Esophagus mucosa (tissue), 1 donor: ENCODE data around the gene TSKS. TPM values are rescaled to one million over a fixed set of nuclear protein-coding genes. Genes with fewer than 3 reads are reported as not detected.

Experiments used
- ATAC-seq: fragments of 200-7000 bp; cut with Tn5 transposase; one replicate; pipeline ENCODE4 v1.9.1; 2020
- total RNA-seq: library from RNA; stranded (reverse); gene quantifications from one replicate; pipeline ENCODE4 v1.2.4, GENCODE V29; 2023
- donor health status: DM: yes; HTN: yes; CAD: no.

The TSKS gene
- total RNA-seq, 1 donor from 2014 or later = 0.12 TPM

GRCh38 chr19:49793561-49793840, 30.4 kb upstream of the TSKS start:
- peak; percentile 79 for ATAC-seq

GRCh38 chr19:49792829-49793560, 29.9 kb upstream of the TSKS start:
- peak; percentile 8 for ATAC-seq

- ATAC-seq = no peak
Observed at GRCh38 chr19:49791776-49792445, 28.8 kb upstream of the TSKS start.

DNA sequence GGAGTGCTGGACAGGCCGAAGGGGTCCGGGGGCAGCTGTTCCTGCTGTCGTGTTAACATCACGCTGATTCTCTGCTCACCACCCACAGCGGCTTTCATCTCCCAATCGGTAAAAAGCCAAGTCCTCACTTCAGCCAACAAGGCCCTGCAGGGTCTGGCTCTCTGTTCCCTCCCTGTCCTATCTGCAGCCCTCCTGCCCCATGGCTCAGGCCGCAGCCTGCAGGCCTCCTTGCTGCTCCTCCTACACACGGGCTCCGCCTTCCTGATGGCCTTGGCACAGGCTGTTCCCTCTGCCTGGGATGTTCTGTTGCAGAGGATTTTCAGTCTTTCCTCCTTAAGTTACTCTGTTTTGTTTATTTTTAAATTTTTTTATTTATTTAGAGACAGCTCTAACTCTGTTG, 27.8 kb upstream of the TSKS start:
- no peak for ATAC-seq

- ATAC-seq = peak; percentile 30
Observed at GRCh38 chr19:49788857-49789256, 25.8 kb upstream of the TSKS start.

GRCh38 chr19:49787746-49788145, 24.6 kb upstream of the TSKS start:
- no peak for ATAC-seq

DNA sequence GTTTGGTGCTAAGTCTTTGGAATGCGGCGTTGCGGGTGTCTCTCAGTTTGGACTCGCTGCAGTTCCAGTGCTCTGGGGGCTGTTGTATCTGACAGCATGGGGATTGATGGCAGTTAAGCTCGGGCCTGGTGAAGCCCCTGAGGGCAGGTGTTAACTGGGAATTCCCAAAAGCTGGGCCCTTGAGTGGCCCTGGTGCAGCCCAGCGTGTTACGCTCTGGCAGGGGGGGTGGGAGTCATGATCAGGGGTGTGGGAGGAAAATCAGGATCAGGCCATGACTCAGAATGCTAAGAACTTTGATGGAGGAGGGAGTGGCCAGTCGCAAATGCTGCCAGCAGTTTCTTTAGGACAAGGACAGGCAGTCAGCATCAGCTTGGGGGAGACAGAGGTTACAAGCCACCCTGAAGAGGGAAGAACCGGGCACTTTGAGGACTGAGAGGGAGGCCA, 23.3 kb upstream of the TSKS start:
- ATAC-seq = peak; percentile 74

- ATAC-seq = no peak
Observed at GRCh38 chr19:49782515-49782914, 19.4 kb upstream of the TSKS start.

- peak; percentile 14 for ATAC-seq
Observed at GRCh38 chr19:49781394-49781793, 18.3 kb upstream of the TSKS start.

DNA sequence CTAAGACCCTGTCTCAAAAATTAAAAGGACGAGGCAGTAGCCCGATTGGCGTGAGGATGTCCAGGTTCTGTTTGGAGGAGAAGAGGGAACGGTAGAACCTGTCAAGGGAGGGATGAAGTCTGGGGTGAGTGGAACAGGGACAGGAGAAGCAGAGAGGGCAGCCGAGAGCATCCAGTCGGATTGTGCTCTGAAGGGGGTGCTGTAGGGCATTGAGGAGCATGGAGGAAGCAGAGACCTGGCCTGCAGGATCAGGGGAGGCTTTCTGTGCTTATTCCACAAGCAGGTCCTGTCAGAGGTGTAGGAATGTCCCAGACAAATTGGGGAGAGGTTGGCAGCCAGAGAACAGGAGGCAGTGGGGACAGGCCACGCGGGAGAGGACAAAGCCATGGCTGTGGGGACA, 17.8 kb upstream of the TSKS start:
- ATAC-seq = no peak

- ATAC-seq = peak; percentile 5
Observed at GRCh38 chr19:49779731-49780555, 16.8 kb upstream of the TSKS start.

GRCh38 chr19:49776371-49776764, 13.3 kb upstream of the TSKS start:
- no peak for ATAC-seq

DNA sequence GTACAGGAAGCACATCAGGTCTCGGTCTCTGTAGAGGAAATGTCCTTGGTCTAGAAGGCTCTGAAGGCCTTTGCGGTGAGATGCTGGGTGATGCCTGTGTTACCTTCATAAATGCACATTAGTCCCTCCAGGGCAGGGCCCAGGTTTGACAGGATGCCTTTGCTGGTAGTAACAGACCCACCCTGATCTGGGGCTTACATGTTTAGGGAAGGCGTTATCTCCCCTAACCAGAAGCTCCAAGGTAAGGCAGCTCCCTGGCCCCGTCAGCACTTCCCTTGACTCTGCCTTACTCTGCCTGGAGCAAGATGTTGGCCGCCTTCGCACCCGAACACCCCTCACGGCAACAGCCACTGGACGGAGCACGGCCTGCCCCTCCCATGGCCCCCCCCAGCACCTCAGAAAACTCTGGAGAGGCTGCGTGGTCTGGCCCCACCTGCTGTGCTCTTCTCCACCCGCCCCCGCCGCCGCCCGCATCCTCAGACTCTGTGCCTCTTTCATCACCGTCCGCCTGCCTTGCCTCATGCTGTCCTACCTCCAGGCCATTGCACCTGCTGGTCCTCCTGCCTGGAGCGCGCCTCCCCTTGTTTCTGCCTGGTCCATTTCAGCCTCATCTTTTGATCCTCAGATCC, 12.8 kb upstream of the TSKS start:
- ATAC-seq = peak; percentile 56

GRCh38 chr19:49774969-49775368, 11.9 kb upstream of the TSKS start:
- no peak for ATAC-seq

GRCh38 chr19:49773663-49774350, 10.7 kb upstream of the TSKS start:
- no peak for ATAC-seq

DNA sequence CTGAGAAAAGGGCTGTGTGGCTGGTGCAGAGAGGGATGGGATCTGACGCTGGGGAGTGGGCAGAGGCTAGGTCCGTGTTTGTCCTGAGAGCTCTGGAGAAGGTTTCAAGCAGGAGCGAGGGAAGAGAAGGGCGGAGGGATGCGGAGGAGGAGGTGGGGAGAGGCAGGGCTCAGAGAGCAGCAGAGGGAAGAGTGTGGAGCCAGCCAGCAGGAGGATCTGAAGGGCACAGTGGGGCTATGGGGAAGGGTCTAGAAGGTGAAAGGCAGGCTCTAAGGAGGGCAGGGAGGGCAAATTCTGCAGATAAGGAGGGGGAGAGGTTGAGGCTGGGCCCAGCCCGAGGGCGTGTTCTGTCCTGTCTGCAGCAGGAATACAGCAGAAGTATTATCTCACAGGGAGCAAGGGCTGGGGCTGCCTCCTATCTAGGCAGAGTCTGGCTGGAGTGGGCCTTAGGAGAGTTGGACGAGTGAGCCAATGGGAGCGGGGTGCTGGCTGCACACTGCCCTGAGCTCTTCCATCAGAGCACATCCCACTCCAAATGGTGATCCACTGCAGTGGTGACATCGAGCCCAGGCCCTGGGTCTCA, 9.8 kb upstream of the TSKS start:
- ATAC-seq = no peak

GRCh38 chr19:49771674-49772139, 8.6 kb upstream of the TSKS start:
- ATAC-seq = no peak

GRCh38 chr19:49770529-49770928, 7.4 kb upstream of the TSKS start:
- ATAC-seq = no peak

DNA sequence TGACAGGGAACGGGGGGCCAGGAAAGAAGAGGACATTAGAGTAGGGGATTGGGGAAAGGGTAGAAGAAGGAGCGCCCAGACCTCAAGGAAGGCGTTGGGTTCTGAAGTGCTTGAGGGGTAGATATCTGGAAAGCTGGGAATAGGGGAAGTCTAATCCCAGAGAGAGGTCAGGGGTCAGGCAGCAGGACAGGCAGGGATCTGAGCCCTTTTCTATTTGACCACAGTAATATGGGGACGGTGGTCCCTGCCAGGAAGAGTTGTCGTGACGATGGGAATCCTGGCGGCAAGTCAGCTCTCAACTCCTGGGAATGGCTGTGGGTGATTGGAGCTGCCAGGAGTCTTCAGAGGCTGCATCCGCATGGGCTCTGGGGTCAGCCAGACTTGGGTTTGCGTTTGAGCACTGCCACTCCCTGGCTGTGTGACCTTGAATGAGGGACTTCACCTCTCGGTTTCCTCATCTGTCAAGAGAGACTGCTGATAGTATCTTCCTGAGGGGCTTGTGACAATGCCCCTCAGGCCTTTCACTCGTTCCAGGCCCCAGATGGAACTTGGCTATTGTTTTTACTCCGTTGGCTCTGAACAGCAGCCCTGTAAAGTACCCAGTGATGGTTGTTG, 5.0 kb upstream of the TSKS start:
- no peak for ATAC-seq

GRCh38 chr19:49767381-49767780, 4.3 kb upstream of the TSKS start:
- no peak for ATAC-seq

DNA sequence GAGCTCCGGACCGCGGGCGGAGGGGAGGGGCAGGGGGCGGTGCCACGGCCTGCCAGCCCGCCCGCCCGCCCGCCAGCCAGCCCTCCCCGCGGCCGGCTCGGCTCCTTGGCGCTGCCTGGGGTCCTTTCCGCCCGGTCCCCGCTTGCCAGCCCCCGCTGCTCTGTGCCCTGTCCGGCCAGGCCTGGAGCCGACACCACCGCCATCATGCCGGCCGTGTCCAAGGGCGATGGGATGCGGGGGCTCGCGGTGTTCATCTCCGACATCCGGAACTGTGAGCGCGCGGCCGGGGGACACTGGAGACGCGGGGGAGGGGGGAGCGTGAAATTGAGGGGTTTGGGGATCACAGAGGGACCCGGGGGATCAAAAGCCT, 3.8 kb upstream of the TSKS start, which contains the start of gene AP2A1:
Gene AP2A1 (plus strand): TSS at position 72 of the 370 bp plus-strand sequence. CDS start 133 bp downstream, at position 205.
- ATAC-seq = no peak
